ENCODE measurements around the gene AGMAT.

AGMAT gene

GRCh38 chr1:15620155-15620545, 35.3 kb upstream of the AGMAT start:
- TF ChIP-seq TOX (CRISPR knock-in tag; IDR thresholded peaks at IDR 0.05; ENCODE audit: borderline replicate concordance): no peak
- no peak for TF ChIP-seq OSR1 (CRISPR knock-in tag; IDR thresholded peaks at IDR 0.05)
- no peak for TF ChIP-seq POU6F1 (CRISPR knock-in tag; IDR thresholded peaks at IDR 0.05; ENCODE audit: borderline replicate concordance, low read depth)
- TF ChIP-seq ZFP3 (CRISPR knock-in tag; IDR thresholded peaks at IDR 0.05): no peak
- no peak for TF ChIP-seq PPARA (CRISPR knock-in tag; IDR thresholded peaks at IDR 0.05; ENCODE audit: borderline replicate concordance)
- no peak for TF ChIP-seq ZNF565 (CRISPR knock-in tag; conservative IDR thresholded peaks at IDR 0.05; ENCODE audit: low read depth)
- TF ChIP-seq PATZ1 (CRISPR knock-in tag; IDR thresholded peaks at IDR 0.05; ENCODE audit: borderline replicate concordance): no peak
- no peak for TF ChIP-seq RARB (CRISPR knock-in tag; IDR thresholded peaks at IDR 0.05)
- TF ChIP-seq CSDC2 (CRISPR knock-in tag; IDR thresholded peaks at IDR 0.05): no peak
- TF ChIP-seq ESRRG (CRISPR knock-in tag; IDR thresholded peaks at IDR 0.05): no peak
- no peak for TF ChIP-seq CSRNP3 (CRISPR knock-in tag; IDR thresholded peaks at IDR 0.05)
- no peak for TF ChIP-seq SNAI2 (CRISPR knock-in tag; IDR thresholded peaks at IDR 0.05)
- no peak for TF ChIP-seq TSHZ2 (CRISPR knock-in tag; IDR thresholded peaks at IDR 0.05)
- TF ChIP-seq ZFP30 (CRISPR knock-in tag; IDR thresholded peaks at IDR 0.05): no peak
- no peak for TF ChIP-seq TCF4 (CRISPR knock-in tag; IDR thresholded peaks at IDR 0.05; ENCODE audit: borderline replicate concordance)
- TF ChIP-seq GLIS3 (CRISPR knock-in tag; IDR thresholded peaks at IDR 0.05): no peak
- TF ChIP-seq ZC3H10 (CRISPR knock-in tag; IDR thresholded peaks at IDR 0.05): no peak
- no peak for ATAC-seq

GRCh38 chr1:15618655-15619525, 34.0 kb upstream of the AGMAT start:
- no peak for ATAC-seq
- no peak for TF ChIP-seq TOX (CRISPR knock-in tag; IDR thresholded peaks at IDR 0.05; ENCODE audit: borderline replicate concordance)
- TF ChIP-seq ZNF8 (CRISPR knock-in tag; IDR thresholded peaks at IDR 0.05): no peak
- TF ChIP-seq PPARA (CRISPR knock-in tag; IDR thresholded peaks at IDR 0.05; ENCODE audit: borderline replicate concordance): no peak
- TF ChIP-seq ZNF70 (CRISPR knock-in tag; IDR thresholded peaks at IDR 0.05): no peak
- TF ChIP-seq ZFP30 (CRISPR knock-in tag; IDR thresholded peaks at IDR 0.05): no peak
- no peak for TF ChIP-seq ARNTL (CRISPR knock-in tag; IDR thresholded peaks at IDR 0.05; ENCODE audit: borderline replicate concordance, low read depth)
- TF ChIP-seq CSRNP3 (CRISPR knock-in tag; IDR thresholded peaks at IDR 0.05): no peak
- no peak for TF ChIP-seq TSHZ2 (CRISPR knock-in tag; IDR thresholded peaks at IDR 0.05)
- no peak for TF ChIP-seq GLIS3 (CRISPR knock-in tag; IDR thresholded peaks at IDR 0.05)

Measured in SK-N-SH treated with all-trans-retinoic acid at 6 μM for 48 hours (cell line).